HepG2 (cell line): ENCODE results near the gene GLIS2.

Experiments used
- AFF4 ChIP-seq: sonication (generic); formaldehyde crosslinking; IDR thresholded peaks from 2 replicates; pipeline ENCODE4 v1.4.0; 2020; ENCODE audit warnings: missing genetic modification reagents
- EZH2 ChIP-seq: conservative IDR thresholded peaks from 2 replicates; pipeline ENCODE4 v1.6.1; 2012; ENCODE audit warnings: mild to moderate bottlenecking, low read depth, low read length, moderate library complexity
- HIVEP1 ChIP-seq: sonication (generic); formaldehyde crosslinking; IDR thresholded peaks from 2 replicates; pipeline ENCODE4 v1.4.0; 2020; ENCODE audit warnings: mild to moderate bottlenecking, missing genetic modification reagents
- LCORL ChIP-seq, 2 experiments: fragments of 450-650 bp in 1 of 2; sonication (generic) in 1 of 2; formaldehyde crosslinking in 1 of 2; IDR thresholded peaks; 2 replicates each; pipeline versions ENCODE4 v1.5.0 to v1.6.1; 2017 to 2020; ENCODE audit warnings: antibody characterized with exemption in 1 of 2, missing genetic modification reagents in 1 of 2
- POLR2A ChIP-seq, 2 experiments: IDR thresholded peaks; 2 replicates each; pipeline ENCODE4 v1.6.1; 2011; ENCODE audit warnings: low read depth in 2 of 2, low read length in 2 of 2, mild to moderate bottlenecking in 1 of 2, moderate library complexity in 1 of 2; ENCODE audit not compliant: insufficient read depth in 1 of 2
- YEATS2 ChIP-seq: sonication (generic); formaldehyde crosslinking; IDR thresholded peaks from 2 replicates; pipeline ENCODE4 v1.4.0; 2020; ENCODE audit warnings: missing genetic modification reagents, borderline replicate concordance
- TF ChIP-seq, protein P1 (sequence below): sonication (generic); formaldehyde crosslinking; IDR thresholded peaks from 2 replicates; pipeline ENCODE4 v1.5.0; 2020; ENCODE audit warnings: mild to moderate bottlenecking, missing genetic modification reagents, moderate library complexity

DNA sequence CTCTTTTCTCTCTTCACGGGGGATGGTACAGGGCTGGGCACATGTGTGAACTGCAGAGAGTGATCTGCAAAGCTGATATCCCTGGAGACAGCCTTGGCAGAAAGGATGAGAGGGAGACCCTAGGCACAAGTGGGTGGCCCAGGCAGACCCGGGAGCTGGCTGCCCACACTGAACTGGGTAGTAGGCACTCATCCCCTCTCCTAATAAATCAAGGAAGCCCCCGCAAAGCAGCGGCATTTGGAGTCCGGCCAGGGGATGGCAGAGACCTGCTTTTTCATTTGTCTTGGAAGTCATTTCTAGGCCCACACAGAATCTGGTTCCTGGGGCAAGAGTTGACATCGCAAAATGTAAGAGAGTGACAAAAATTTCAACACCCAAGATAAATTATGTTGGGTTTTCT is 40.0 kb upstream of the GLIS2 start:
- TF ChIP-seq AFF4 (CRISPR knock-in tag) (no peak), HIVEP1 (CRISPR knock-in tag) (no peak), LCORL (IDR thresholded peaks at IDR 0.05) (no peak), LCORL (CRISPR knock-in tag; IDR thresholded peaks at IDR 0.05) (no peak), YEATS2 (CRISPR knock-in tag) (no peak), EZH2 (no peak), POLR2A (IDR thresholded peaks at IDR 0.05; ENCODE audit: insufficient read depth in 1 of 2, low read depth in 2 of 2, low read length in 2 of 2) (no peak)
- TF ChIP-seq, protein P1, sequence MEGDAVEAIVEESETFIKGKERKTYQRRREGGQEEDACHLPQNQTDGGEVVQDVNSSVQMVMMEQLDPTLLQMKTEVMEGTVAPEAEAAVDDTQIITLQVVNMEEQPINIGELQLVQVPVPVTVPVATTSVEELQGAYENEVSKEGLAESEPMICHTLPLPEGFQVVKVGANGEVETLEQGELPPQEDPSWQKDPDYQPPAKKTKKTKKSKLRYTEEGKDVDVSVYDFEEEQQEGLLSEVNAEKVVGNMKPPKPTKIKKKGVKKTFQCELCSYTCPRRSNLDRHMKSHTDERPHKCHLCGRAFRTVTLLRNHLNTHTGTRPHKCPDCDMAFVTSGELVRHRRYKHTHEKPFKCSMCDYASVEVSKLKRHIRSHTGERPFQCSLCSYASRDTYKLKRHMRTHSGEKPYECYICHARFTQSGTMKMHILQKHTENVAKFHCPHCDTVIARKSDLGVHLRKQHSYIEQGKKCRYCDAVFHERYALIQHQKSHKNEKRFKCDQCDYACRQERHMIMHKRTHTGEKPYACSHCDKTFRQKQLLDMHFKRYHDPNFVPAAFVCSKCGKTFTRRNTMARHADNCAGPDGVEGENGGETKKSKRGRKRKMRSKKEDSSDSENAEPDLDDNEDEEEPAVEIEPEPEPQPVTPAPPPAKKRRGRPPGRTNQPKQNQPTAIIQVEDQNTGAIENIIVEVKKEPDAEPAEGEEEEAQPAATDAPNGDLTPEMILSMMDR, result no peak
